Measurements from ENCODE around the gene NREP.

The NREP gene

GRCh38 chr5:111756581-111757354 lies at the start of gene NREP:
Gene NREP, minus strand, starts transcription at chr5:111757194. Its CDS starts 1,422 bp downstream, at chr5:111755772.
- TF ChIP-seq, protein P1, sequence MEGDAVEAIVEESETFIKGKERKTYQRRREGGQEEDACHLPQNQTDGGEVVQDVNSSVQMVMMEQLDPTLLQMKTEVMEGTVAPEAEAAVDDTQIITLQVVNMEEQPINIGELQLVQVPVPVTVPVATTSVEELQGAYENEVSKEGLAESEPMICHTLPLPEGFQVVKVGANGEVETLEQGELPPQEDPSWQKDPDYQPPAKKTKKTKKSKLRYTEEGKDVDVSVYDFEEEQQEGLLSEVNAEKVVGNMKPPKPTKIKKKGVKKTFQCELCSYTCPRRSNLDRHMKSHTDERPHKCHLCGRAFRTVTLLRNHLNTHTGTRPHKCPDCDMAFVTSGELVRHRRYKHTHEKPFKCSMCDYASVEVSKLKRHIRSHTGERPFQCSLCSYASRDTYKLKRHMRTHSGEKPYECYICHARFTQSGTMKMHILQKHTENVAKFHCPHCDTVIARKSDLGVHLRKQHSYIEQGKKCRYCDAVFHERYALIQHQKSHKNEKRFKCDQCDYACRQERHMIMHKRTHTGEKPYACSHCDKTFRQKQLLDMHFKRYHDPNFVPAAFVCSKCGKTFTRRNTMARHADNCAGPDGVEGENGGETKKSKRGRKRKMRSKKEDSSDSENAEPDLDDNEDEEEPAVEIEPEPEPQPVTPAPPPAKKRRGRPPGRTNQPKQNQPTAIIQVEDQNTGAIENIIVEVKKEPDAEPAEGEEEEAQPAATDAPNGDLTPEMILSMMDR (IDR thresholded peaks at IDR 0.05; ENCODE audit: low read depth, low read length): no peak
- no peak for DNase-seq (ENCODE audit: extremely low read depth, low read depth)

DNA sequence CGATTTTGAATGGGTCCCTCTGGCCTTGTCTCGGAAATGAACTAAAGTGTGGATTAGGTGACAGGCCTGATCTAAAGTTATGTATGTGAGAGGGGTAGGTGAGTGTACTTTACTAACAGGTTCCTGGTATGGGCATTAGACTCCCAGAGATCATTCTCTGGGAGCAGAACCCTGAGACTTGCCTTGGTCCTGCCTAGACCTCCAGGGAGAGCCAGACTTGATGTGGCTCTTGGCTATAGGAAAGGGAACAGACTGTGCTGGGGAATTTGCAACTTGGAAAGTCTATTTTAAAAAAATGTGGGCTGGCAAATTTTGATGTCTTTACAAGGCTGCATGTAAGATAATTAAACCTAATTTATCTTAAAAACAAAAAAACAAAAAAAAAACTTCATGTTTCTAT lies 49.8 kb upstream of the NREP start:
- TF ChIP-seq, protein P1 (IDR thresholded peaks at IDR 0.05; ENCODE audit: low read depth, low read length): no peak
- DNase-seq (ENCODE audit: extremely low read depth, low read depth): no peak

DNA sequence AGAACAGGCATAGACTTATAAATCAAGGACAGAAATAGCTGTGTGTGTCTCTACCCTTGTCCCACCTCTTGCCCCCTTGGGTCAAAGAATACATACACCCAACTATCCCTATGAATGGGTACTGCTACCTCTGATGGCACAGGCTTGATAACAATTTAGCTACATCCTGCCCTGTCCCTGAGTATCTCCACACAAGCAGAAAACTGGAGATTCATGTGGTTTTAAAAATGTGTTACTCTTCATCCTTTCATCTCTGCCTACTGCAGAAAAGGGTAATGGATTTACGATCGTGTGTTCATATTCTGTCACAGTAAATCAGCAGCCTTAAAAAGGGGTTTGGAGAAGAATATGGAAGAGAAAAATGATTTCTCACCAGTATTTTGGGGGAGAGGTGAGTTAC lies 49.2 kb upstream of the NREP start:
- TF ChIP-seq, protein P1 (IDR thresholded peaks at IDR 0.05; ENCODE audit: low read depth, low read length): no peak
- DNase-seq (ENCODE audit: extremely low read depth, low read depth): no peak

DNA sequence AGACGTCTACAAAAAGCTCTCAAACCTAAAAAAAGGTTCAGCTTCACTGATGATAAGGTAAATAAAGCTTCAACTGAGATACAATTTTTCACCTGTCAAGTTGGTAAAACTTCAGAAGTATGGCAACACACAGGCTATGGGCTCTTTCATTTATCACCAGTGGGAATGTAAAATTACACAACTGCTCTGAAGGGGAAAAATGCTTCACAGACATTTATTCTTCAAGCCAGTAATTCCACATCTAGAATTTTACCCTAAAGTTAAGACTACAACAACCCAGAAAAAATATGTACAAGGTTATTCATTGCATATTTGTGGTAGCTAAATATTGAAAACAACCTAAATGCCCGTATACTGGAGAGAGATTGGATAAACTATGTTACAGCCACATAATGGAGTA lies 48.1 kb upstream of the NREP start:
- DNase-seq (ENCODE audit: extremely low read depth, low read depth): no peak
- TF ChIP-seq, protein P1 (IDR thresholded peaks at IDR 0.05; ENCODE audit: low read depth, low read length): no peak

DNA sequence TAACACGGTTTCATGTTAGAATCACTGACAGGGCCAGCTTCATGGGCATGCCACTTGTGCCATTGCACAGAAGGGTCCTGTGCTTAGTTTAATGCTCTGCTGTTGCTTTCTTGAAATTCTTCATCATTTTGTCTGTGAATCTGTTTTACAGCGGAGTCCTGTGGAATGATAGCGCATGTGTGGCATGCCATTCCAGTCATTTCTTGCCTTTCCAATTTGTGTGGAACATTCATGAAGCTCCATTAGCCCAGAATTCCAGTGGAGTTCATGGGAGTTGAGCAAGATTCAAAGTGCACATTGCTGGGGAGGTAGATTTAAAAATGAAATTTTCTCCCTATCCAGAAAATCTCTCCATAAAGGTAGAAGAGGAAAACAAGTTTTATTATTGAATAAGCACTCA lies 43.4 kb upstream of the NREP start:
- DNase-seq (ENCODE audit: extremely low read depth, low read depth): no peak
- TF ChIP-seq, protein P1 (IDR thresholded peaks at IDR 0.05; ENCODE audit: low read depth, low read length): no peak

DNA sequence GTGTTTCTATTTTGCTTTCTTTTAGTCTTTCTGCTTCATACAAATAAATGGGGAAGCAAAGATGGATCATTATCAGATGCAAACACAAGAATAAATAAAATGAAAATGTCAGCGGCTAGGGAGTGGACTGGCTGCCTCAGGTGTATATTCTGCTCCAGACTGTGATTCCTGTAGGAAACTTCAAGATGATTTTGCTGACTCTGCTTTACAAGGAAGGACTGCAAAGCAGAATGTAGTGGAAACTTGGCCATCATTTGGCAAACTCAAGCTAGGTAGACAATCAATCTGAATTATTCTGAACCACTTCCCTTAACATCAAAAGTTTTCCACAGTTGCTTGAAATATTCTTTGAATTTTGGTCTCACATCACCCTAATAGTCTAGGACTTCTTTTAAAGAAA lies 38.1 kb upstream of the NREP start:
- TF ChIP-seq, protein P1 (IDR thresholded peaks at IDR 0.05; ENCODE audit: low read depth, low read length): no peak
- DNase-seq (ENCODE audit: extremely low read depth, low read depth): no peak

- no peak for DNase-seq (ENCODE audit: extremely low read depth, low read depth)
- TF ChIP-seq, protein P1 (IDR thresholded peaks at IDR 0.05; ENCODE audit: low read depth, low read length): no peak
Measured at GRCh38 chr5:111792471-111793058, 35.6 kb upstream of the NREP start.
